K562 (cell line): ENCODE measurements around the gene LAMTOR1. TPM values are rescaled to one million over a fixed set of nuclear protein-coding genes. Genes with fewer than 3 reads are reported as not detected.

Source experiments
- BCLAF1 ChIP-seq, 2 experiments: fragments of 450-650 bp in 1 of 2; IDR thresholded peaks; 2 replicates each; pipeline ENCODE4 v1.6.1; 2011 to 2017; ENCODE audit warnings: low read depth in 2 of 2, antibody characterized with exemption in 1 of 2, borderline replicate concordance in 1 of 2, low read length in 1 of 2, mild to moderate bottlenecking in 1 of 2, mixed read lengths in 1 of 2; ENCODE audit not compliant: control insufficient read depth in 1 of 2
- CBX2 ChIP-seq: fragments of 200-600 bp; sonication (generic); IDR thresholded peaks from one replicate; pipeline ENCODE4 v1.6.1; 2012; ENCODE audit warnings: mild to moderate bottlenecking, low read length, inconsistent platforms; ENCODE audit not compliant: insufficient read depth, poor library complexity, severe bottlenecking
- CC2D1A ChIP-seq: fragments of 450-650 bp; IDR thresholded peaks from 2 replicates; pipeline ENCODE4 v1.6.1; 2017; ENCODE audit warnings: mild to moderate bottlenecking
- DNMT1 ChIP-seq: fragments of 450-650 bp; IDR thresholded peaks from 2 replicates; pipeline ENCODE4 v1.6.1; 2016; ENCODE audit warnings: antibody characterized with exemption, mild to moderate bottlenecking
- HDGF ChIP-seq: fragments of 450-650 bp; IDR thresholded peaks from 2 replicates; pipeline ENCODE4 v1.6.1; 2016
- IFI16 ChIP-seq: fragments of 250-450 bp; sonication (Bioruptor Pico); IDR thresholded peaks from 2 replicates; pipeline ENCODE4 v2.1.2; 2022; ENCODE audit warnings: mild to moderate bottlenecking, inconsistent platforms
- KLF6 ChIP-seq: fragments of 250-450 bp; sonication (Bioruptor Pico); IDR thresholded peaks from 2 replicates; pipeline ENCODE4 v1.4.0; 2020; ENCODE audit warnings: mild to moderate bottlenecking, moderate library complexity, borderline replicate concordance
- MBD1 ChIP-seq: fragments of 250-450 bp; sonication (Bioruptor Pico); IDR thresholded peaks from 2 replicates; pipeline ENCODE4 v1.8.0; 2022; ENCODE audit warnings: inconsistent platforms
- RBM34 ChIP-seq: fragments of 200-400 bp; formaldehyde crosslinking; IDR thresholded peaks from 2 replicates; pipeline ENCODE4 v1.6.1; 2018; ENCODE audit warnings: low read length, borderline replicate concordance; ENCODE audit not compliant: insufficient read depth
- RHOXF2B ChIP-seq: fragments of 250-450 bp; sonication (Bioruptor Pico); conservative IDR thresholded peaks from 2 replicates; pipeline ENCODE4 v1.5.1; 2021
- SNRNP70 ChIP-seq: fragments of 200-400 bp; formaldehyde crosslinking; optimal IDR thresholded peaks from 2 replicates; pipeline ENCODE3; 2017; ENCODE audit warnings: low read depth, low read length
- SP1 ChIP-seq: sonication (generic); formaldehyde crosslinking; IDR thresholded peaks from 2 replicates; pipeline ENCODE4 v1.8.1; 2022; ENCODE audit warnings: mild to moderate bottlenecking, missing genetic modification reagents
- SREBF2 ChIP-seq: sonication (generic); formaldehyde crosslinking; IDR thresholded peaks from 2 replicates; pipeline ENCODE4 v1.4.0; 2020; ENCODE audit warnings: mild to moderate bottlenecking, missing genetic modification reagents
- SRSF3 ChIP-seq: fragments of 200-400 bp; formaldehyde crosslinking; IDR thresholded peaks from 2 replicates; pipeline ENCODE4 v1.6.1; 2016; ENCODE audit warnings: mild to moderate bottlenecking, low read length, moderate library complexity; ENCODE audit not compliant: insufficient read depth
- STAT6 ChIP-seq: sonication (generic); formaldehyde crosslinking; IDR thresholded peaks from 2 replicates; pipeline ENCODE4 v1.8.1; 2023; ENCODE audit warnings: mild to moderate bottlenecking, missing genetic modification reagents
- TAF15 ChIP-seq: fragments of 200-400 bp; formaldehyde crosslinking; IDR thresholded peaks from 2 replicates; pipeline ENCODE4 v1.6.1; 2017; ENCODE audit warnings: mild to moderate bottlenecking, low read depth, low read length, moderate library complexity
- TCF3 ChIP-seq: sonication (generic); formaldehyde crosslinking; IDR thresholded peaks from 2 replicates; pipeline ENCODE4 v1.4.0; 2020; ENCODE audit warnings: mild to moderate bottlenecking, missing genetic modification reagents
- TSC22D4 ChIP-seq: fragments of 450-650 bp; IDR thresholded peaks from 2 replicates; pipeline ENCODE4 v1.6.1; 2016; ENCODE audit warnings: missing genetic modification characterization, missing biosample characterization, control low read depth
- ZKSCAN1 ChIP-seq: fragments of 150-350 bp; IDR thresholded peaks from 2 replicates; pipeline ENCODE4 v1.6.1; 2016; ENCODE audit warnings: low read depth, low read length
- ZNF197 ChIP-seq: fragments of 200-800 bp; sonication (Bioruptor generic); IDR thresholded peaks from 2 replicates; pipeline ENCODE4 v1.6.1; 2016; ENCODE audit warnings: low read depth, missing genetic modification characterization, missing compliant biosample characterization
- ZNF507 ChIP-seq: conservative IDR thresholded peaks from 2 replicates; pipeline ENCODE4 v1.6.1; 2017; ENCODE audit warnings: missing genetic modification characterization, missing compliant biosample characterization
- polyA plus RNA-seq, 8 experiments: library from polyadenylated mRNA; depleted of rRNA in 4 of 8; stranded (reverse) in 5 of 8; unstranded in 3 of 8; fragments of >200 nt; fragmentation: Nextera tagmentation in 2 of 8; fragmentation: Illumina TruSeq in 1 of 8; extraction: Ambion mirVana in 2 of 8; extraction: Trizol in 1 of 8; gene quantifications; 2 replicates each; pipeline versions ENCODE4 v1.2.1 to v1.2.3, GENCODE V29; 2011 to 2014; ENCODE audit warnings: inconsistent platforms in 1 of 8, missing spikeins in 1 of 8
- total RNA-seq, 7 experiments: library from RNA; depleted of rRNA in 6 of 7; stranded (reverse); fragments of >200 nt in 6 of 7; fragmentation: Illumina TruSeq in 2 of 7; extraction: Trizol in 2 of 7; gene quantifications; 2 replicates each; pipeline versions ENCODE4 v1.2.1 to v1.2.3, GENCODE V29; 2011 to 2021; ENCODE audit warnings: low replicate concordance in 1 of 7
- TF ChIP-seq, protein P1 (sequence below): fragments of 450-650 bp; formaldehyde crosslinking; IDR thresholded peaks from 2 replicates; pipeline ENCODE4 v1.4.0; 2022; ENCODE audit warnings: mild to moderate bottlenecking, moderate library complexity

Gene LAMTOR1
- total and polyA plus RNA-seq, 9 of the 15 experiments (the other 6 are each of a cell fraction or from before 2014, with no cell fraction given), result 62.6 to 104 (median 85.3) TPM

DNA sequence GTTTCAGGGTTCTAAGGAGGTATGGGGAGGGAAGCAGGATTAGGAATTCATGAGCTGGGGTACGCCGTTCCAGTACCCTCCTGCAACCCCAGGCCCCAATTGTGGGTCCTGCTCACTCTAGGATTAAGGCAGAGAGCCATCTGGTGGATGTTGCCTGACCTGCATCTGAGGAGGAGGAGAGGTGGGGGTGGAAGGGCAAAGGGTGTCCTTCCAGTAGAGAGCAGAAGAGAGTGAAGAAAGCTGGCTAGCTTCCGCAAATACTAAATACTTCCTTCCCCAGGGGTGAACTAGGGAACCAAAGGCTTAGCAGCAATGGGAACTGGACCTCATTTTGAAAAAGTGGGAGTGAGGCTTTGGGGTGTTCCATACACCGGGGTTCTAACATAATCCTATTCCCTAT is 11.8 kb downstream of the LAMTOR1 start (continued):
- TF ChIP-seq BCLAF1 (IDR thresholded peaks at IDR 0.05; ENCODE audit: borderline replicate concordance in 1 of 2, control insufficient read depth in 1 of 2, low read depth in 2 of 2, low read length in 1 of 2) (no peak), TCF3 (CRISPR knock-in tag) (peak; percentile 22; the same call in 1 of the 2 replicates), RBM34 (no peak), KLF6 (CRISPR knock-in tag) (no peak), HDGF (no peak), TSC22D4 (tag) (no peak), TAF15 (no peak), SREBF2 (CRISPR knock-in tag) (no peak), MBD1 (CRISPR knock-in tag) (no peak), SRSF3 (no peak), ZNF507 (tag) (no peak), CBX2 (no peak), IFI16 (CRISPR knock-in tag) (no peak), STAT6 (CRISPR knock-in tag) (no peak), SNRNP70 (no peak), DNMT1 (no peak), RHOXF2B (no peak), SP1 (CRISPR knock-in tag) (no peak), CC2D1A (0 out of 2 replicates have a peak, but pooled peaks have one; percentile 24), ZKSCAN1 (no peak), ZNF197 (no peak)
- TF ChIP-seq, protein P1, sequence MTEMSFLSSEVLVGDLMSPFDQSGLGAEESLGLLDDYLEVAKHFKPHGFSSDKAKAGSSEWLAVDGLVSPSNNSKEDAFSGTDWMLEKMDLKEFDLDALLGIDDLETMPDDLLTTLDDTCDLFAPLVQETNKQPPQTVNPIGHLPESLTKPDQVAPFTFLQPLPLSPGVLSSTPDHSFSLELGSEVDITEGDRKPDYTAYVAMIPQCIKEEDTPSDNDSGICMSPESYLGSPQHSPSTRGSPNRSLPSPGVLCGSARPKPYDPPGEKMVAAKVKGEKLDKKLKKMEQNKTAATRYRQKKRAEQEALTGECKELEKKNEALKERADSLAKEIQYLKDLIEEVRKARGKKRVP (CRISPR knock-in tag), result no peak
